Measurements from ENCODE around the gene GATA2.

GATA2 gene

GRCh38 chr3:128462931-128463330, 30.1 kb downstream of the GATA2 start:
- no peak for DNase-seq (ENCODE audit: extremely low read depth, insufficient read length)
- TF ChIP-seq, protein P1, sequence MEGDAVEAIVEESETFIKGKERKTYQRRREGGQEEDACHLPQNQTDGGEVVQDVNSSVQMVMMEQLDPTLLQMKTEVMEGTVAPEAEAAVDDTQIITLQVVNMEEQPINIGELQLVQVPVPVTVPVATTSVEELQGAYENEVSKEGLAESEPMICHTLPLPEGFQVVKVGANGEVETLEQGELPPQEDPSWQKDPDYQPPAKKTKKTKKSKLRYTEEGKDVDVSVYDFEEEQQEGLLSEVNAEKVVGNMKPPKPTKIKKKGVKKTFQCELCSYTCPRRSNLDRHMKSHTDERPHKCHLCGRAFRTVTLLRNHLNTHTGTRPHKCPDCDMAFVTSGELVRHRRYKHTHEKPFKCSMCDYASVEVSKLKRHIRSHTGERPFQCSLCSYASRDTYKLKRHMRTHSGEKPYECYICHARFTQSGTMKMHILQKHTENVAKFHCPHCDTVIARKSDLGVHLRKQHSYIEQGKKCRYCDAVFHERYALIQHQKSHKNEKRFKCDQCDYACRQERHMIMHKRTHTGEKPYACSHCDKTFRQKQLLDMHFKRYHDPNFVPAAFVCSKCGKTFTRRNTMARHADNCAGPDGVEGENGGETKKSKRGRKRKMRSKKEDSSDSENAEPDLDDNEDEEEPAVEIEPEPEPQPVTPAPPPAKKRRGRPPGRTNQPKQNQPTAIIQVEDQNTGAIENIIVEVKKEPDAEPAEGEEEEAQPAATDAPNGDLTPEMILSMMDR (IDR thresholded peaks at IDR 0.05; ENCODE audit: insufficient read depth, low read length, poor library complexity, severe bottlenecking) = no peak
- no peak overlapping the region for H3K4me3 ChIP-seq (replicated peaks; ENCODE audit: low read depth, low read length)
- no peaks in the 10 kb centered on the region; the same call in none of the 2 replicates for H3K27me3 ChIP-seq (replicated peaks; ENCODE audit: control insufficient read depth, insufficient read depth, low read length)
- no peaks in the 10 kb centered on the region for H3K36me3 ChIP-seq (ENCODE audit: control insufficient read depth, insufficient read depth, low read length)

- TF ChIP-seq, protein P1 (IDR thresholded peaks at IDR 0.05; ENCODE audit: insufficient read depth, low read length, poor library complexity, severe bottlenecking) = no peak
- no peaks in the 10 kb centered on the region for H3K36me3 ChIP-seq (ENCODE audit: control insufficient read depth, insufficient read depth, low read length)
- no peak overlapping the region for H3K4me3 ChIP-seq (replicated peaks; ENCODE audit: low read depth, low read length)
- H3K27me3 ChIP-seq (replicated peaks; ENCODE audit: control insufficient read depth, insufficient read depth, low read length) = no peaks in the 10 kb centered on the region; the same call in none of the 2 replicates
- DNase-seq (ENCODE audit: extremely low read depth, insufficient read length) = no peak
Observed at GRCh38 chr3:128462341-128462910, 30.6 kb downstream of the GATA2 start.

DNA sequence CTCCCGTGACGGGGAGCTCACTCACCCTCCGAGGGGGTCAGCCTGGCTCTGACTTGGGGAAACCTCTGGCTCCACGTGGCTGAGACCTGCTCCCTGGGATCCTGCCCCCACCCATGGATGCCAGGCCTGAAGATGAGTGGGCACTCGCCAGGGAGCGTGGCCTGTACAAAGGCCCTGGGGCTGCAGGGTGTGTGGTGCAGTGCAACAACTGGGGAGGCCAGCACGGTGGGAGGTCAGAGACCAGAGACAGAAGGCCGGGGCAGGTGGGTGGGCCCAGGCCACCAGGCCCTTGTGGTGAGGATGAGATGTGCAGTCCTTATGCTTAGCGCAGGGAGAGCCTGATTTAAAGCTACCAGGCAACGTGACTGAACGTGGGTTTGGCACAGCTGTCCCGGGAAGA, 31.3 kb downstream of the GATA2 start:
- no peak for DNase-seq (ENCODE audit: extremely low read depth, insufficient read length)
- TF ChIP-seq, protein P1 (IDR thresholded peaks at IDR 0.05; ENCODE audit: insufficient read depth, low read length, poor library complexity, severe bottlenecking) = no peak
- H3K4me3 ChIP-seq (replicated peaks; ENCODE audit: low read depth, low read length) = no peak overlapping the region
- no peaks in the 10 kb centered on the region; the same call in none of the 2 replicates for H3K27me3 ChIP-seq (replicated peaks; ENCODE audit: control insufficient read depth, insufficient read depth, low read length)
- H3K36me3 ChIP-seq (ENCODE audit: control insufficient read depth, insufficient read depth, low read length) = no peaks in the 10 kb centered on the region

- H3K27me3 ChIP-seq (replicated peaks; ENCODE audit: control insufficient read depth, insufficient read depth, low read length) = peaks cover 1% of the 10 kb centered on the region; the same call in 1 of the 2 replicates
- no peaks in the 10 kb centered on the region for H3K36me3 ChIP-seq (ENCODE audit: control insufficient read depth, insufficient read depth, low read length)
- TF ChIP-seq, protein P1 (IDR thresholded peaks at IDR 0.05; ENCODE audit: insufficient read depth, low read length, poor library complexity, severe bottlenecking) = no peak
- H3K4me3 ChIP-seq (replicated peaks; ENCODE audit: low read depth, low read length) = no peak overlapping the region
- DNase-seq (ENCODE audit: extremely low read depth, insufficient read length) = no peak
Observed at GRCh38 chr3:128459461-128459820, 33.6 kb downstream of the GATA2 start.

DNA sequence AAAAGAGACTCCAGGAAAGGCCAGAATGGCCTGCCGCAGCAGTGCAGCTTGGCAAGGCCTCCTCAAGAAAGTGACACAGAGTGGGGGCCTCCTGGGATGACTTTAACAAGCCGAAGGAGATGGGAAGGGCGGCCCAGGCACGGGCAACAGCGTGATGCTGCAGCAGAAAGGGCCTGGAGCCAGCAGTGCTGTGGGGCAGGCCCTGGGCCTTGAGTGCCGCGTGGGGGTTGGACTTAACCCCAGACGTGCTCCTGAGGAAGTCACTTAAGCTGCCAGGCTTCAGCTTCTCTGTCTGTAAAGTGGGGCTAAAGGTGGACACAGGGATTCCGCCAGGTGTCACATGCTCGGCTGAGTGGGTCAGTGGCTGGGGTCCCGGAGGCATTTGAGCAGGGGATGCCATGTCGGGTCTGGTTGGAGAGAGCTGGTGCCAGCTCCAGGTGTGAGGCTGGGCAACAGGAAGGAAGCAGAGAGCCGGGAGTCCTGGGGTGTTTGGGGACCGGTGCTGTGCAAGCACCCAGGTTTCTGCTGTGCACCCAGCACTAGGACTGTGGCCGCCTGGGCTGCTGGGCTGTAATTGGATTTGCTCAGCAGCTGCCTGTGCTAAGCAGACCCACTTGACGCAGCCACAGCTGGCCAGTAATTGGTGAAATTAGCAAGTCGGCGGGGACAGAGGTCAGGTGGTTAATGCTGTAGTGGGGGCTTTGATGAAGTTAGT, 34.1 kb downstream of the GATA2 start:
- H3K36me3 ChIP-seq (ENCODE audit: control insufficient read depth, insufficient read depth, low read length) = no peaks in the 10 kb centered on the region
- DNase-seq (ENCODE audit: extremely low read depth, insufficient read length) = no peak
- TF ChIP-seq, protein P1 (IDR thresholded peaks at IDR 0.05; ENCODE audit: insufficient read depth, low read length, poor library complexity, severe bottlenecking) = no peak
- no peak overlapping the region for H3K4me3 ChIP-seq (replicated peaks; ENCODE audit: low read depth, low read length)
- H3K27me3 ChIP-seq (replicated peaks; ENCODE audit: control insufficient read depth, insufficient read depth, low read length) = peaks cover 1% of the 10 kb centered on the region; the same call in 1 of the 2 replicates

All from GM06990 (cell line).